Naive B cell (primary cell): ENCODE results near the gene POFUT2. TPM values are rescaled to one million over a fixed set of nuclear protein-coding genes. Genes with fewer than 3 reads are reported as not detected.

Source experiments
- ATAC-seq, 2 donors: fragments of 150-1000 bp; cut with Tn5 transposase; 2 replicates each; pipeline ENCODE4 v1.10.0; 2021; ENCODE audit warnings: low read depth in 2 of 2, mild to moderate bottlenecking in 2 of 2, moderate library complexity in 2 of 2
- DNase-seq: peaks from one replicate; pipeline ENCODE4 v3.0.0; 2022
- H3K27ac Mint-ChIP-seq, 6 donors: one replicate each; pipeline ENCODE4 v1.8.0; 2020 to 2022; ENCODE audit warnings: mild to moderate bottlenecking in 6 of 6, mixed read lengths in 6 of 6, moderate library complexity in 5 of 6, inconsistent platforms in 2 of 6
- H3K27me3 Mint-ChIP-seq, 3 donors: one replicate each; pipeline ENCODE4 v1.8.0; 2021 to 2022; ENCODE audit warnings: mixed read lengths in 3 of 3, mild to moderate bottlenecking in 1 of 3
- H3K36me3 Mint-ChIP-seq, 2 donors: one replicate each; pipeline ENCODE4 v1.8.0; 2020 to 2022; ENCODE audit warnings: mixed read lengths in 2 of 2, inconsistent platforms in 1 of 2, mild to moderate bottlenecking in 1 of 2
- H3K4me1 Mint-ChIP-seq, 3 donors: one replicate each; pipeline ENCODE4 v1.8.0; 2020 to 2022; ENCODE audit warnings: mixed read lengths in 3 of 3, inconsistent platforms in 1 of 3, mild to moderate bottlenecking in 1 of 3, moderate library complexity in 1 of 3
- H3K4me3 Mint-ChIP-seq, 8 donors: one replicate each; pipeline ENCODE4 v1.8.0; 2020 to 2022; ENCODE audit warnings: mild to moderate bottlenecking in 8 of 8, mixed read lengths in 8 of 8, moderate library complexity in 8 of 8, inconsistent platforms in 2 of 8
- H3K9me3 Mint-ChIP-seq, 7 donors: one replicate each; pipeline ENCODE4 v1.8.0; 2020 to 2022; ENCODE audit warnings: mixed read lengths in 7 of 7, mild to moderate bottlenecking in 5 of 7, inconsistent platforms in 2 of 7, moderate library complexity in 1 of 7
- polyA plus RNA-seq, 6 donors: library from polyadenylated mRNA; unstranded; fragments of 300-500 nt; fragmentation: Illumina TruSeq; gene quantifications; one replicate each; pipeline ENCODE4 v1.2.3, GENCODE V29; 2021; ENCODE audit warnings: low read depth in 6 of 6

POFUT2 gene
- polyA plus RNA-seq, 6 donors from 2014 or later = 2.8 to 10.2 (median 5.2) TPM

- no peaks in the 10 kb centered on the region for H3K9me3 Mint-ChIP-seq
- ATAC-seq (no peak), DNase-seq (no peak)
- no peak overlapping the region for H3K27ac Mint-ChIP-seq
- no peaks in the 10 kb centered on the region for H3K36me3 Mint-ChIP-seq
- H3K27me3 Mint-ChIP-seq = peaks cover 18 to 34% (median 18%) of the 10 kb centered on the region in 3 donors
- H3K4me3 Mint-ChIP-seq = no peak overlapping the region
- peaks cover 0 to 4% (median 4%) of the 10 kb centered on the region in 3 donors for H3K4me1 Mint-ChIP-seq
Measured at GRCh38 chr21:45253633-45254459, 33.8 kb downstream of the POFUT2 start.

- Mint-ChIP-seq H3K4me1 (peaks cover 0 to 4% (median 4%) of the 10 kb centered on the region in 3 donors), H3K27me3 (peaks cover 18 to 34% (median 18%) of the 10 kb centered on the region in 3 donors), H3K4me3 (no peak overlapping the region), H3K9me3 (no peaks in the 10 kb centered on the region), H3K27ac (no peak overlapping the region), H3K36me3 (no peaks in the 10 kb centered on the region)
- DNase-seq (no peak), ATAC-seq (no peak)
Measured at GRCh38 chr21:45253180-45253579, 34.5 kb downstream of the POFUT2 start.

GRCh38 chr21:45252448-45252925 lies 35.2 kb downstream of the POFUT2 start:
- no peak overlapping the region for H3K27ac Mint-ChIP-seq
- H3K9me3 Mint-ChIP-seq = no peaks in the 10 kb centered on the region
- H3K36me3 Mint-ChIP-seq = no peaks in the 10 kb centered on the region
- no peak for DNase-seq
- H3K4me1 Mint-ChIP-seq = peaks cover 0 to 4% (median 4%) of the 10 kb centered on the region in 3 donors
- no peak for ATAC-seq
- no peak overlapping the region for H3K4me3 Mint-ChIP-seq
- H3K27me3 Mint-ChIP-seq = peaks cover 18 to 34% (median 22%) of the 10 kb centered on the region in 3 donors

- H3K27me3 Mint-ChIP-seq = peaks cover 18 to 28% (median 22%) of the 10 kb centered on the region in 3 donors
- no peaks in the 10 kb centered on the region for H3K36me3 Mint-ChIP-seq
- no peak for ATAC-seq
- H3K27ac Mint-ChIP-seq = peak overlapping the region in 1 of 6 donors; percentile 90
- no peaks in the 10 kb centered on the region for H3K9me3 Mint-ChIP-seq
- no peak overlapping the region for H3K4me3 Mint-ChIP-seq
- no peak for DNase-seq
- H3K4me1 Mint-ChIP-seq = peaks cover 0 to 4% (median 4%) of the 10 kb centered on the region in 3 donors
Measured at GRCh38 chr21:45251635-45252447, 35.9 kb downstream of the POFUT2 start.

GRCh38 chr21:45250914-45251634 lies 36.6 kb downstream of the POFUT2 start:
- Mint-ChIP-seq H3K4me3 (no peak overlapping the region), H3K36me3 (no peaks in the 10 kb centered on the region), H3K9me3 (no peaks in the 10 kb centered on the region), H3K27ac (no peak overlapping the region), H3K27me3 (peaks cover 22 to 29% (median 26%) of the 10 kb centered on the region in 3 donors), H3K4me1 (peaks cover 0 to 4% (median 4%) of the 10 kb centered on the region in 3 donors)
- DNase-seq = no peak
- ATAC-seq = no peak

- DNase-seq = no peak
- H3K27me3 Mint-ChIP-seq = peaks cover 26 to 27% (median 26%) of the 10 kb centered on the region in 3 donors
- H3K27ac Mint-ChIP-seq = peak overlapping the region in 1 of 6 donors; percentile 18
- H3K4me1 Mint-ChIP-seq = peaks cover 0 to 4% (median 4%) of the 10 kb centered on the region in 3 donors
- ATAC-seq = no peak
- H3K9me3 Mint-ChIP-seq = no peaks in the 10 kb centered on the region
- no peak overlapping the region for H3K4me3 Mint-ChIP-seq
- H3K36me3 Mint-ChIP-seq = no peaks in the 10 kb centered on the region
Measured at GRCh38 chr21:45250272-45250671, 37.4 kb downstream of the POFUT2 start.

GRCh38 chr21:45249626-45250025 lies 38.1 kb downstream of the POFUT2 start:
- no peak overlapping the region for H3K27ac Mint-ChIP-seq
- H3K27me3 Mint-ChIP-seq = peaks cover 22 to 26% (median 24%) of the 10 kb centered on the region in 3 donors
- peaks cover 0 to 2% (median 0%) of the 10 kb centered on the region in 7 donors for H3K9me3 Mint-ChIP-seq
- peaks cover 0 to 2% (median under 1%) of the 10 kb centered on the region in 3 donors for H3K4me1 Mint-ChIP-seq
- H3K4me3 Mint-ChIP-seq = no peak overlapping the region
- ATAC-seq (no peak), DNase-seq (no peak)
- H3K36me3 Mint-ChIP-seq = peaks cover 0 to 1% of the 10 kb centered on the region in 2 donors

- no peak for ATAC-seq
- H3K9me3 Mint-ChIP-seq = peaks cover 0 to 9% (median 4%) of the 10 kb centered on the region in 7 donors
- H3K4me1 Mint-ChIP-seq = no peaks in the 10 kb centered on the region
- no peak overlapping the region for H3K27ac Mint-ChIP-seq
- no peak overlapping the region for H3K4me3 Mint-ChIP-seq
- no peak for DNase-seq
- peaks cover 4 to 8% of the 10 kb centered on the region in 2 donors for H3K36me3 Mint-ChIP-seq
- H3K27me3 Mint-ChIP-seq = peaks cover 24 to 28% (median 24%) of the 10 kb centered on the region in 3 donors
Measured at GRCh38 chr21:45248893-45249381, 38.8 kb downstream of the POFUT2 start.

- Mint-ChIP-seq H3K4me1 (no peaks in the 10 kb centered on the region), H3K27me3 (peaks cover 30 to 32% (median 30%) of the 10 kb centered on the region in 3 donors), H3K4me3 (peak overlapping the region in 1 of 8 donors; percentile 18), H3K9me3 (peaks cover 4 to 14% (median 8%) of the 10 kb centered on the region in 7 donors), H3K27ac (no peak overlapping the region), H3K36me3 (peaks cover 8 to 13% of the 10 kb centered on the region in 2 donors)
- no peak for ATAC-seq
- DNase-seq = no peak
Measured at GRCh38 chr21:45248301-45248892, 39.3 kb downstream of the POFUT2 start.

- Mint-ChIP-seq H3K9me3 (peaks cover 6 to 28% (median 21%) of the 10 kb centered on the region in 7 donors), H3K4me3 (no peak overlapping the region), H3K27ac (no peak overlapping the region), H3K4me1 (no peaks in the 10 kb centered on the region), H3K36me3 (peaks cover 8 to 17% of the 10 kb centered on the region in 2 donors), H3K27me3 (peaks cover 25 to 37% (median 35%) of the 10 kb centered on the region in 3 donors)
- DNase-seq (no peak), ATAC-seq (no peak)
Measured at GRCh38 chr21:45246386-45247320, 41.0 kb downstream of the POFUT2 start.

- peaks cover 31 to 45% (median 39%) of the 10 kb centered on the region in 3 donors for H3K27me3 Mint-ChIP-seq
- H3K4me1 Mint-ChIP-seq = no peaks in the 10 kb centered on the region
- H3K4me3 Mint-ChIP-seq = no peak overlapping the region
- H3K9me3 Mint-ChIP-seq = peaks cover 6 to 36% (median 30%) of the 10 kb centered on the region in 7 donors
- H3K36me3 Mint-ChIP-seq = peaks cover 12 to 17% of the 10 kb centered on the region in 2 donors
- ATAC-seq (no peak), DNase-seq (no peak)
- no peak overlapping the region for H3K27ac Mint-ChIP-seq
Measured at GRCh38 chr21:45244799-45245340, 42.8 kb downstream of the POFUT2 start.
